ENCODE results near the gene NHEJ1.

- TF ChIP-seq CTCF (IDR thresholded peaks at IDR 0.05) (no peak), POLR2A (IDR thresholded peaks at IDR 0.05) (no peak)
Observed at GRCh38 chr2:219026946-219027345, 133.7 kb downstream of the NHEJ1 start.
